Skeletal muscle tissue (tissue), 4 donors: Measurements from ENCODE around the gene NUDT21. TPM values are rescaled to one million over a fixed set of nuclear protein-coding genes. Genes with fewer than 3 reads are reported as not detected.

Experiments
- H3K27ac ChIP-seq: one replicate; pipeline ENCODE4 v1.7.0; 2013; ENCODE audit warnings: mild to moderate bottlenecking, low read depth, low read length, inconsistent platforms
- H3K27me3 ChIP-seq, 3 donors: one replicate each; pipeline ENCODE4 v1.7.0; 2013; ENCODE audit warnings: low read length in 3 of 3; ENCODE audit not compliant: control insufficient read depth in 3 of 3, insufficient read depth in 3 of 3
- H3K36me3 ChIP-seq, 3 donors: one replicate each; pipeline ENCODE4 v1.7.0; 2013; ENCODE audit warnings: low read length in 3 of 3; ENCODE audit not compliant: control insufficient read depth in 3 of 3, insufficient read depth in 3 of 3
- H3K4me1 ChIP-seq, 3 donors: one replicate each; pipeline ENCODE4 v1.7.0; 2013; ENCODE audit warnings: low read length in 3 of 3, mild to moderate bottlenecking in 3 of 3; ENCODE audit not compliant: control insufficient read depth in 3 of 3, insufficient read depth in 3 of 3
- H3K4me3 ChIP-seq, 3 donors: one replicate each; pipeline ENCODE4 v1.7.0; 2013; ENCODE audit warnings: low read length in 3 of 3
- H3K9ac ChIP-seq, 3 donors: one replicate each; pipeline ENCODE4 v1.7.0; 2013; ENCODE audit warnings: low read length in 3 of 3, mild to moderate bottlenecking in 3 of 3, moderate library complexity in 2 of 3, low read depth in 1 of 3
- H3K9me3 ChIP-seq, 3 donors: one replicate each; pipeline ENCODE4 v1.7.0; 2013; ENCODE audit warnings: low read length in 3 of 3; ENCODE audit not compliant: control insufficient read depth in 3 of 3
- total RNA-seq: library from RNA; depleted of rRNA; stranded (reverse); fragments of >200 nt; gene quantifications from one replicate; pipeline ENCODE4 v1.2.3, GENCODE V29; 2014
- donor health status: Osteomylitis.

The NUDT21 gene
- total RNA-seq, 1 donor from 2014 or later, result 54.8 TPM

GRCh38 chr16:56480776-56481467 lies 29.8 kb upstream of the NUDT21 start:
- H3K9me3 ChIP-seq, result no peaks in the 10 kb centered on the region
- H3K36me3 ChIP-seq, result peaks cover 12 to 33% (median 29%) of the 10 kb centered on the region in 3 donors
- no peak overlapping the region for H3K4me3 ChIP-seq
- no peak overlapping the region for H3K9ac ChIP-seq
- H3K27me3 ChIP-seq, result no peaks in the 10 kb centered on the region
- H3K4me1 ChIP-seq, result peaks cover 4 to 30% (median 27%) of the 10 kb centered on the region in 3 donors
- peak overlapping the region; percentile 43 for H3K27ac ChIP-seq

- H3K27ac ChIP-seq, result no peak overlapping the region
- H3K9ac ChIP-seq, result no peak overlapping the region
- H3K36me3 ChIP-seq, result peaks cover 17 to 39% (median 34%) of the 10 kb centered on the region in 3 donors
Observed at GRCh38 chr16:56479469-56479868, 28.3 kb upstream of the NUDT21 start.

DNA sequence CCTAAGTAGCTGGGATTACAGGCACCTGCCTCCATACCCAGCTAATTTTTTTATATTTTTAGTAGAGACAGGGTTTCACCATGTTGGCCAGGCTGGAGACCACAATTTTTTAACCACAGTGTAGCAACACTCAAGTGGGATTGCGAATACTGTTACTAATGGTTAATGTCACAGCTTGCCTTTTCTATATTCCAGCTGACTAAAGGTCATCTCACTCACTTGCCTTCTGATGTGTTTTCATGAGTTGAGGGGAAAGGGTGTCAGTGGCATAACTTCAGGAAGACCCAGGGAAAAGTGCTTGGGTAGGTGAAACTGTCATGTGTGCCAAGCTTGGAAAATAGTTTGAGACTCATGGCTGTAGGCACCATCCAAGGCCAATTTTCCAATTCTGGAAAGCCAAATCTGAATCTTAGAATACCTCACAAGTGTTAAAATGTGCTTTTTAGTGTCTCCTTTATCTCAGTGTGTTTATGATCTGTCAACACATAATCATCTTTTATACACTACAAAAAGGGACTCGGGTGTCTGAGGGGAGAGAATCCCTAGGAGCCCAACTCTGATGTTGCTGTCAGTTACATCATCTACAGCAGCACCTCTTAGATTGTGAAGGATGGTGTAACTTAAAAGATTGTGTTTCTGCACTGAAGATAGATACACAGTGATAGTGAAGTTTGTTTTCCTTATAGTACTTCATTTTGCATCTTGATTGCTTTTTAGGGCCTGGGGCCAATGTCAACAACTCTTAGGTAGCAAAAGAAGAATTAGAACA lies 27.3 kb upstream of the NUDT21 start:
- Histone ChIP-seq H3K27me3 (no peaks in the 10 kb centered on the region), H3K27ac (no peak overlapping the region), H3K9ac (no peak overlapping the region), H3K9me3 (no peaks in the 10 kb centered on the region), H3K36me3 (peaks cover 17 to 40% (median 31%) of the 10 kb centered on the region in 3 donors), H3K4me1 (peaks cover 4 to 30% (median 27%) of the 10 kb centered on the region in 3 donors), H3K4me3 (no peak overlapping the region)

More at GRCh38 chr16:56479469-56479868, 28.3 kb upstream of the NUDT21 start:
- Histone ChIP-seq H3K4me1 (peaks cover 4 to 30% (median 27%) of the 10 kb centered on the region in 3 donors), H3K9me3 (no peaks in the 10 kb centered on the region), H3K4me3 (no peak overlapping the region), H3K27me3 (no peaks in the 10 kb centered on the region)

- H3K9ac ChIP-seq, result no peak overlapping the region
- peaks cover 18 to 42% (median 36%) of the 10 kb centered on the region in 3 donors for H3K36me3 ChIP-seq
- no peaks in the 10 kb centered on the region for H3K9me3 ChIP-seq
- H3K27me3 ChIP-seq, result no peaks in the 10 kb centered on the region
- no peak overlapping the region for H3K4me3 ChIP-seq
- no peak overlapping the region for H3K27ac ChIP-seq
- H3K4me1 ChIP-seq, result peaks cover 4 to 23% (median 22%) of the 10 kb centered on the region in 3 donors
Observed at GRCh38 chr16:56477096-56477878, 26.2 kb upstream of the NUDT21 start.

DNA sequence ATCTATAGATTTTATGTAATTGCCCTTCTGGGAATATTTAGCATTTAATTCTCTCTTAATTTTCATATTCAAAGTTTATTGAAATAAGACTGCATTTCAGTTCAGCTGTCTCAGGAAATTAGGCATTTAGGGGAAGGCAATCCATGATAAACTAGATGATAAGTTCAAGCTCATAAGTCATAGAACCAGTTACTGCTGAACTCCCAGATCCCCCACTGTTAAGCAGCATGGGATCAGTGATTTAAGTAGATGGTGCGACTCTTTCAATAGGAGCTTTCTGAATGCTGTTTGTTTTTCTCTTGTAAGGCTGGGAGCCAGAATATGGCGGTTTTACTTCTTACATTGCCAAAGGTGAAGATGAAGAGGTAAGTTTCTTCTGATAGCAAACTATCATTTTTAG lies 24.1 kb upstream of the NUDT21 start:
- H3K27me3 ChIP-seq, result no peaks in the 10 kb centered on the region
- H3K27ac ChIP-seq, result no peak overlapping the region
- H3K9me3 ChIP-seq, result no peaks in the 10 kb centered on the region
- H3K4me3 ChIP-seq, result no peak overlapping the region
- H3K9ac ChIP-seq, result no peak overlapping the region
- H3K36me3 ChIP-seq, result peaks cover 36 to 62% (median 57%) of the 10 kb centered on the region in 3 donors
- peaks cover 0 to 10% (median 7%) of the 10 kb centered on the region in 3 donors for H3K4me1 ChIP-seq

GRCh38 chr16:56470666-56471065 lies 19.5 kb upstream of the NUDT21 start:
- Histone ChIP-seq H3K27me3 (no peaks in the 10 kb centered on the region), H3K4me3 (no peak overlapping the region), H3K27ac (no peak overlapping the region), H3K4me1 (no peaks in the 10 kb centered on the region), H3K9ac (no peak overlapping the region), H3K9me3 (no peaks in the 10 kb centered on the region), H3K36me3 (peaks cover 46 to 81% (median 76%) of the 10 kb centered on the region in 3 donors)

DNA sequence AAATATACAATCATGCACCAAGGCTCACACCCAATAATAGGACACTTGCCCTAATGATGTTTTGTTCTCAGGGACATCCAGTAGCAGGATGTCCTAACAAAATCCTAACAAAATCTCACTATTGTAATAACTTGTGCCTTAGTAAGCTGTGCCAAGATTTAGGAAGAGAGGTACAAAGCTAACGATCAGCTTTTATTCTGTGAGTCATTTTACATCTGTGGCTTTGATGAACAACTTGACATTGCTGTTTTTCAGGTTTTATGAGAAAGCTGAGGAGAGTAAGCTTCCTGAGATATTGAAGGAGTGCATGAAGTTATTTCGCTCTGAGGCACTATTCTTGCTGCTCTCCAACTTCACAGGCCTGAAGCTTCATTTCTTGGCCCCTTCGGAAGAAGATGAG lies 19.1 kb upstream of the NUDT21 start:
- Histone ChIP-seq H3K27ac (no peak overlapping the region), H3K9ac (no peak overlapping the region), H3K4me3 (no peak overlapping the region), H3K4me1 (no peaks in the 10 kb centered on the region), H3K36me3 (peaks cover 46 to 81% (median 76%) of the 10 kb centered on the region in 3 donors), H3K27me3 (no peaks in the 10 kb centered on the region), H3K9me3 (no peaks in the 10 kb centered on the region)

- Histone ChIP-seq H3K9ac (no peak overlapping the region), H3K27ac (no peak overlapping the region), H3K4me1 (no peaks in the 10 kb centered on the region), H3K27me3 (no peaks in the 10 kb centered on the region), H3K4me3 (no peak overlapping the region), H3K9me3 (no peaks in the 10 kb centered on the region), H3K36me3 (peaks cover 45 to 77% (median 75%) of the 10 kb centered on the region in 3 donors)
Observed at GRCh38 chr16:56469748-56470147, 18.6 kb upstream of the NUDT21 start.

- Histone ChIP-seq H3K27ac (no peak overlapping the region), H3K27me3 (no peaks in the 10 kb centered on the region), H3K36me3 (peaks cover 43 to 84% (median 82%) of the 10 kb centered on the region in 3 donors), H3K9me3 (no peaks in the 10 kb centered on the region), H3K9ac (no peak overlapping the region), H3K4me1 (no peaks in the 10 kb centered on the region), H3K4me3 (no peak overlapping the region)
Observed at GRCh38 chr16:56468800-56469199, 17.7 kb upstream of the NUDT21 start.
